NCI-H446 (cell line): ENCODE data around the gene INCENP.

Experiments used
- DNase-seq, 2 experiments: peaks; one replicate each; lab custom pipeline; 2025; lab: John Stamatoyannopoulos, UW

INCENP gene

GRCh38 chr11:62124186-62125113 is 639 bp downstream of the INCENP start:
- peak in 1 of 2 experiments; percentile 29 for DNase-seq

DNA sequence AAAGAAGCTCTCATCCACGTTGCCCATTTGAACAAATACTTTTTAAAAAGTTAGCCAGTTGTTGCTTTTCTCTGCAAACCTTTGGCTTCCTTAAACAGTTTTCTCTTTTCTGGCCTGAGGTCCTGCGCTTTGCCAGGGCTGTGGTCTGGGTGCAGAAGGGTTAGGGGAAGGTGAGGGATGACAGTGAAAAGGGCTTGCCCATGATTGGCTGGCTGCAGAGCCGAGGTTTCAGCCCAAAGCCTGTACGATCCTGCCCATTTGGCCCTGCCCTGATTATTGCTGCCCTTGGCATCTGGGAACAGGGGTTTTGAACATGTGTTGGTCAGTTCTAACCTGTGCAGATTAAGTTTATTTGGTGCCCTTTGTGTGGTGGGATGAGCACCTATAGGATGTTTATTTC is 1.5 kb downstream of the INCENP start:
- DNase-seq, result peak in 1 of 2 experiments; percentile 8

DNA sequence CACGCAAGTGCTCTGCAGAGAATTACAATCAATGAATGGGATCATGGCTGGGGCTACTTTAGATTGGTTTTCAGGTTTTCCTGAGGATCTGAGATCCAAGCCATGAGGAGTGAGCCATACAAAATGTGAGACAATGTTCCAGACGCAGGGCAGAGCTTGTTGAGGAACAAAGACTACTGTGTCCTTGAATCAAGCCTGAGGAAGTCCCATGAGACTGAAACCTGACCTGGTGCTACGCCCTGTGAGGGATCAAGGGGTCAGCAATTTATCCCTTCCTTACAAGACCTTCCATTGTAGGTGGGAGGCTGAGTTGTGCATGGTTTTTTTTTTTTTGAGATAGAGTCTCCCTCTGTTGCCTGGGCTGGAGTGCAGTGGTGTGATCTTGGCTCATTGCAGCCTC is 2.1 kb downstream of the INCENP start:
- DNase-seq, result no peak

DNA sequence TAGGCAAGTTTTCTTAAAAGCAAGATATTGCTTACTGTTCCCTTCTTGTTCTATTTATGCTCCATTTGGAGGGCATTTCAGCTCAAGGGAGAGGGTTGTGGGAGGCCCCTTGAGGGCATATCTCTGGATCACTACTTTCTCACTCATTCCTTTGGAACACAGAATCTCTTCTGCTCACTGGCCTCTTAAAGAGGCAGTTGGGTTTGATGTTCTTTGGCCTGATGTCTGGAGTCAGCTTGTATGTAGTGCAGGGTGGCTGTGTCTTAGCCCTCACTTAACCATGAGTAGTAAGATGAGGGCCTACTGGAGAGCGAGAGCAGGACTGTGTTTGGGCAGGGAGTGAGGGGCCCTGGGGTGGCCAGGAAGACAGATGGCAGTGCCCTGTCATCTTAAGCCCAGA is 3.6 kb downstream of the INCENP start:
- DNase-seq, result no peak

- DNase-seq, result no peak
Observed at GRCh38 chr11:62127941-62128770, 4.3 kb downstream of the INCENP start.

DNA sequence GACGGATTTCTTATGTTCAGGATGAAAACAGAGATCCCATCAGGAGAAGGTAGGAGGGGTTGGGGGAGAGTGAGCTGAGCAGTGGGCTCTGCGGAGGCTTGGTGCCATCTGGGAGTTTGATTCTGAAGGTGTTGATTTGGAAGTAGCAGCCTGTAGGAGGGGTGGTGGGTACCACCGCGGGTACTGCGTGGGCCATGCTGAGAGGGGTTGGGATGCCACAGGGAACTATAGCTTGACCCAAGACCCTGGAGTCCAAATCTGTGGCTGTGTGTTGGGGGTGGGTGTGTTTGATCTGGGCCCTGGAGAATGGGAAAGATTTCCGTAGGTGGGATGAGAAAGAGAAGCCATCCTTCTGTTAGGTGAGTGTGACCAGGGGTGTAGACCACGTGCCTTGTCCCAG is 5.0 kb downstream of the INCENP start:
- no peak for DNase-seq

DNA sequence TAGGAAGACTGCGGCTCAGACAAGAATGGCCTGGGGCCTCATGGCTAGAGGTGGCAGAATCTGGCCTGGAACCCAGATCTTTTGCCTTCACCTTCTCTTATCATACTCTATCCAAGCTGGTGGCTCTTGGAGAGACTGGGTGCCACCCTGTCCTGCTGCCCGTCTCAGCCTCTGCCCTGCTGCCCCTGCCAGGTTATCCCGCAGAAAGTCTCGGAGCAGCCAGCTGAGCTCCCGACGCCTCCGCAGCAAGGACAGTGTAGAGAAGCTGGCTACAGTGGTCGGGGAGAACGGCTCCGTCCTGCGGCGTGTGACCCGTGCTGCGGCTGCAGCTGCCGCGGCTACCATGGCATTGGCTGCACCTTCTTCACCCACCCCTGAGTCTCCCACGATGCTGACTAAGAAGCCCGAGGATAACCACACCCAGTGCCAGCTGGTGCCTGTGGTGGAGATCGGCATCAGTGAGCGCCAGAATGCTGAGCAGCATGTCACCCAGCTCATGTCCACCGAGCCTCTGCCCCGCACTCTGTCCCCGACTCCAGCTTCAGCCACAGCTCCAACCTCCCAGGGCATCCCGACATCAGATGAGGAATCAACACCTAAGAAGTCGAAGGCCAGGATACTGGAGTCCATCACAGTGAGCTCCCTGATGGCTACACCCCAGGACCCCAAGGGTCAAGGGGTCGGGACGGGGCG is 5.9 kb downstream of the INCENP start:
- DNase-seq, result no peak

DNA sequence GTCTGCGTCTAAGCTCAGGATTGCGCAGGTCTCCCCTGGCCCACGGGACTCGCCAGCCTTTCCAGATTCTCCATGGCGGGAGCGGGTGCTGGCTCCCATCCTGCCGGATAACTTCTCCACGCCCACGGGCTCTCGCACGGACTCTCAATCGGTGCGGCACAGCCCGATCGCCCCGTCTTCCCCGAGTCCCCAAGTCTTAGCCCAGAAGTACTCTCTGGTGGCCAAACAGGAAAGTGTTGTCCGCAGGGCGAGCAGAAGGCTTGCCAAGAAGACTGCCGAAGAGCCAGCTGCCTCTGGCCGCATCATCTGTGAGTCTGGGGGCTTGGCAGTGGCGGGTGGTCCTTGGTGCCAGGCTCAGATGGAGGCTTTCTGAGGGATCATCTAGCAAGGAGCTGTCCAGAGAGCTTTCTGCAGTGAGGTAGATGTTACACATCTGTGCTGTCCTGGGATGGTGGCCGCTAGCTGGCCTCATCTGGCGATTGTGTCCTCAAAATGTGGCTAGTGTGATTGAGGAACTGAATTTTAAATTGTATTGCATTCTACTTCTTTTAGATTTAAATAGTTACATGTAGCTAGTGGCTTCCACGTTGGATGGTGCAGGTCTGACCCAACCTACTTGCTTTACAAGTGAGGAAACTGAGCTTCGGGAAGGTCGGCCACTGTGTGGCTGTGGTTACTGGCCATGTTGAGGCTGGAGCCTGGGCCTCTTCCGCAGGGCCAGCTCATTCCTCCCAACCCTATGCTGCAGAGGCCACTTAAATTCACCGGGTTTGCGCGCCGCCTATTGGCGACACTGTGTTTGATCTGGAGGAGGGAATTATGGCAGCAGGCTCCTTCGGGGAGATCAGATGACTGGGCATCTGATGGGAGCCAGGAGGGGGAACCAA is 6.7 kb downstream of the INCENP start:
- no peak for DNase-seq

- DNase-seq, result no peak
Observed at GRCh38 chr11:62131170-62131464, 7.3 kb downstream of the INCENP start.

- DNase-seq, result no peak
Observed at GRCh38 chr11:62132191-62132590, 8.4 kb downstream of the INCENP start.

GRCh38 chr11:62132689-62133293 is 9.0 kb downstream of the INCENP start:
- DNase-seq, result no peak

- no peak for DNase-seq
Observed at GRCh38 chr11:62133328-62134065, 9.7 kb downstream of the INCENP start.

- peak; percentile 26 to 54 for DNase-seq
Observed at GRCh38 chr11:62137276-62137861, 13.6 kb downstream of the INCENP start.

- DNase-seq, result no peak
Observed at GRCh38 chr11:62137881-62138629, 14.2 kb downstream of the INCENP start.

DNA sequence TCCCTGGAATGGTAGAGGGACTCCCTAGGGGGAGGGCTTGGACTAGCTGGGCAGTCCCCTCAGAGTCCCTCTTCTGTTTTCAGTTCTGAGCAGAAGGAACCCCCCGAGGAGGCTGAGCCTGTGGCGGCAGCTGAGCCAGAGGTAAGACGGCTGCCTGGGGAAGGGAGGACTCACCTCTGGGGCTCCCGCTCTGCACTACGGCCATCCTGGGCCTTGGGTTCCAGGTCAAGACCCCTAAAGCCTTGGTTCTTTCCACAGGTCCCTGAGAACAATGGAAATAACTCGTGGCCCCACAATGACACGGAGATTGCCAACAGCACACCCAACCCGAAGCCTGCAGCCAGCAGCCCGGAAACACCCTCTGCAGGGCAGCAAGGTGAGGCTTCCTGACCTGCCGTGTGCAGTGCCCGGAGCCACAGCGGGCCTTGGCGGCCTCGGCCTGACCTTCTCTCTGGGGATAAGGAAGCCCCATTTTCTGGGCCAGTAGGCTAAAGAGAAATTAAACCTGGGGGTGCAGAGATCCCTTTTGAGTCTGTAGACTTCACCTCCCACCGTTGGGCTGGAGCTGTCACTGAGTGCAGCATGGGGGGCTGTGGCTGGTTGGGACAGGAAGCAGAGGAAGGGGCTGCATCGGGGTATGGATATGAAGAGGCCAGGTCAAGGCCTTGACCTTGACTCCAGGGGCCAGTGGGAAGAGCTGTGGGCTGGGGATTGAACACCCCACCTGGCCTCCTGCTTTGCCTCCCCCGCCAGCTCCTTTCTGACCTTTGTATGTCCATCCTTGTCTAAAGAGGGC is 15.0 kb downstream of the INCENP start:
- no peak for DNase-seq

DNA sequence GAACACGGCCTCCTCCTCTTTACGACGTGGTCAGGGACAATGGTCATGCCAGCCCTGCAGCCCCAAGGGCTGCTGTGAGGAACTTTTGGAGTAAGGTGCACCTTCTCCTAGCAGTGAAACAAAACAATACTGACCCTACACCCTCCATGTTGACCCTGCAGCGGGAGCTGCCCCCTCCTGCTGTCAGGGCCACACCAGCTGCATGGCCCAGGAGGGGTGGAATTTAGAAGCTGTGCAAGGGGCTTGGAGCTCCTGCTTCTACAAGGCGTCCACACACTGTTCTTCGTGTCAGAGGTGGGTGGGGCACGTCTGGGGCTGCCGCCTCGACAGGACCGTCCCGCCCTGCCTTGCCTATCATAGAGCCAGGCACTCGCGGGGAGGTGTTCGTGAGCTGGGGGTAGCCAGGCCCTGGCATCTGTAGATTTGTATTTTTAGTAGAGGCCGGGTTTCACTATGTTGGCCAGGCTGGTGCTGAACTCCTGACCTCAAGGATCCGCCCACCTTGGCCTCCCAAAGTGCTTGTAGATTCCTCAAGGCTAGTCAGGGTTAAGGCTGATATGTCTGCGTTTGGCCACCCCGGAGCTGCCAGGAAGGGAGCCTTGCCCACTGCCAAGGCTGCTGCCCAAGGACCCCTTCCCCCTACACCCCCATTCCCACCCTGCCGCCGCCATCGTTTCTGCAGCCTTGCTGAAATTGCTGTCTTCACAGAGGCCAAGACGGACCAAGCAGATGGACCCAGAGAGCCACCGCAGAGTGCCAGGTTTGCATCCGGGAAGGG is 15.9 kb downstream of the INCENP start:
- DNase-seq, result no peak

GRCh38 chr11:62140304-62141110 is 16.7 kb downstream of the INCENP start:
- no peak for DNase-seq
